ENCODE measurements around the gene MBD6.

The MBD6 gene

GRCh38 chr12:57575771-57576612 is 53.4 kb downstream of the MBD6 start:
- DNase-seq (ENCODE audit: low read depth in 3 of 3) = no peak

- no peak for DNase-seq (ENCODE audit: low read depth in 3 of 3)
Observed at GRCh38 chr12:57576613-57577160, 54.1 kb downstream of the MBD6 start.

- DNase-seq (ENCODE audit: low read depth in 3 of 3) = no peak
Observed at GRCh38 chr12:57577981-57578758, 55.5 kb downstream of the MBD6 start.

GRCh38 chr12:57579011-57579410 is 56.4 kb downstream of the MBD6 start:
- DNase-seq (ENCODE audit: low read depth in 3 of 3) = no peak
